ENCODE measurements around the gene UGT1A4.
"Not testable (repeated sequence)": the region's sequence is repeated elsewhere in the genome, so short reads cannot be mapped to it uniquely, and the experiment has no call there.

Gene UGT1A4

GRCh38 chr2:233751212-233752009 is 32.9 kb downstream of the UGT1A4 start:
- DNase-seq, result not testable (repeated sequence)

GRCh38 chr2:233754872-233755611 is 36.5 kb downstream of the UGT1A4 start:
- no peak for DNase-seq

DNA sequence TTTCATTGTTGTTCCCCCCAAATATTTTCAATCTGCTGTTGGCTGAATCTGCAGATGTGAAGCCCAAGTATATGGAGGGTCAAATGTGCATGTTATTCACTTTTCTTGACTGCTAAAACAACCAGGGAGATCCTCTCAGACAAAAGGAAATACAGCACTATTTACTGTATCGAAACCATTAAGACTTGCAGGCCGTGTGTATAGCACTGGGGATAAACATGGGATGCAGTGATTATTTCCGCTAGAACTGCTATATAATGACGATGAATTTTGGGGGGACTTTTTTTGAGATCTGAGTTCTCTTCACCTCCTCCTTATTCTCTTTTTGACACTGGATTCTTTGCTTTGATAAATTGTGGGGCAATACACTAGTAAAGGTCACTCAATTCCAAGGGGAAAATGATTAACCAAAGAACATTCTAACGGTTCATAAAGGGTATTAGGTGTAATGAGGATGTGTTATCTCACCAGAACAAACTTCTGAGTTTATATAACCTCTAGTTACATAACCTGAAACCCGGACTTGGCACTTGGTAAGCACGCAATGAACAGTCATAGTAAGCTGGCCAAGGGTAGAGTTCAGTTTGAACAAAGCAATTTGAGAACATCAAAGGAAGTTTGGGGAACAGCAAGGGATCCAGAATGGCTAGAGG is 38.0 kb downstream of the UGT1A4 start:
- DNase-seq, result no peak

DNA sequence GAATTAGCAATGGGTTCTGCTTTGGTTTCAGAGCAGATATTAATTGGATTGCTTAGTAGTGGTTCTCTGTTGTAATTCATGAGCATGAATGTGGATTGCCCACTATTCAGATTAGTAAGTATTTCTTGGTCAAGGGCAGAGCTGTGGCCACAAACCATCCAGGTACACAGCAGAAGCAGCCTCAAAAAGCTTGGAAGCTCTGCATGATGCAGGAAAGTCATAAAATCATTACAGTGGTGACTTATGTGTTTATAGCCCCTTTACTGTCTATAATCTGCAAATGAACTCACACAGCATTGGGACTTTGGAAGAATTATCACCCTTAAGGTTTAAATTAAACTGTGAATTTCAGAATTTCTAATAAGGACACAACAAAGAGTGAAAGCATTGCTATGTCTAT is 39.6 kb downstream of the UGT1A4 start:
- DNase-seq, result no peak

- no peak for DNase-seq
Observed at GRCh38 chr2:233758849-233759248, 40.3 kb downstream of the UGT1A4 start.

DNA sequence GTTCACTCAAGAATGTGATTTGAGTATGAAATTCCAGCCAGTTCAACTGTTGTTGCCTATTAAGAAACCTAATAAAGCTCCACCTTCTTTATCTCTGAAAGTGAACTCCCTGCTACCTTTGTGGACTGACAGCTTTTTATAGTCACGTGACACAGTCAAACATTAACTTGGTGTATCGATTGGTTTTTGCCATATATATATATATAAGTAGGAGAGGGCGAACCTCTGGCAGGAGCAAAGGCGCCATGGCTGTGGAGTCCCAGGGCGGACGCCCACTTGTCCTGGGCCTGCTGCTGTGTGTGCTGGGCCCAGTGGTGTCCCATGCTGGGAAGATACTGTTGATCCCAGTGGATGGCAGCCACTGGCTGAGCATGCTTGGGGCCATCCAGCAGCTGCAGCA is 41.5 kb downstream of the UGT1A4 start, which contains the start of gene UGT1A1:
UGT1A1 (plus strand) TSS at position 228 of the 400 bp plus-strand sequence; CDS start at position 246, 18 bp downstream.
- DNase-seq, result no peak

DNA sequence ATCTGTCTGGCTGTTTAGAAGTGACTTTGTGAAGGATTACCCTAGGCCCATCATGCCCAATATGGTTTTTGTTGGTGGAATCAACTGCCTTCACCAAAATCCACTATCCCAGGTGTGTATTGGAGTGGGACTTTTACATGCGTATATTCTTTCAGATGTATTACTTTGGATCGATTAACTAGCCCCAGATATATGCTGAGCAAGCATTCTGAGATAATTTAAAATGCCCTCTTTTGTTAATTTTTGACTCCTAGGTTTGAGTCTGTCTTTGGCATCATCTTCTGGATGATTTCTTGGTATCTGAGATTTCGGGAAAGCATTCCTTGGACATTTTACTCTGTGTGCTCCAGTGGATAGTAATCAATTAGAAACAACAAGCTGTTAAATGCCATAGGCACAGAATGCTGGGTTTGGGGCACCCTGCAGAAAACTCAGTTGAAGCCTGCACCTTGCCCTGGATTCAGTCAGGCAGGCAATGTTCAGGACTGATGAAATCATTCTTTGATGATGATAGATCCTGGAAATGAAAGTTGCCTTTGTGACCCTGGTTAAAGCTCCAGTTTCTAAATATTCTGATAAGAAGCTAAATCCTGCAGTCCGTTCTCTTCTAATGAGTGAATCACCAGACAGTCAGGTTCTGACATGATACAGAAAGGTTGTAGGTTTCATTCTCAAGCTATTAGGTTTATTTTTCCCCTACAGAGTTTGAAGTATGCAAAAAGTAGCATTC is 42.7 kb downstream of the UGT1A4 start:
- no peak for DNase-seq

- no peak for DNase-seq
Observed at GRCh38 chr2:233764264-233764663, 45.7 kb downstream of the UGT1A4 start.

- DNase-seq, result no peak
Observed at GRCh38 chr2:233764761-233765160, 46.2 kb downstream of the UGT1A4 start.

DNA sequence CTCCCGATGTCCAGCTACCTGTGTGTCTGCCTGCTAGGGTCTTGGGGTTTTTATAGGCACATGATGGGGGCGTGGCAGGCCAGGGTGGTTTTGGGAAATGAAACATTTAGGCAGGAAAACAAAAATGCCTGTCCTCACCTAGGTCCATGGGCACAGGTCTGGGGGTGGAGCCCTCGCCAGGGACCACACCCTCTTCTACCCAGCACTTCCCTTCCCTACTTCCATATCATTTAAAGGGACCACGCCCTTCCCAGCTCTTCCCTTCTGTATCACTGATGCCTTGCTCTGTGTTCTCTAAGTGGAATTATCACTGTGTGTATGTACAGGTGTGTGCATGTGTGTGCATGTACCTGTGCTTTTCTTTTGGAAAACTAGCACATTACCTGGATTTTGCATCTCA is 47.9 kb downstream of the UGT1A4 start:
- DNase-seq, result no peak

DNA sequence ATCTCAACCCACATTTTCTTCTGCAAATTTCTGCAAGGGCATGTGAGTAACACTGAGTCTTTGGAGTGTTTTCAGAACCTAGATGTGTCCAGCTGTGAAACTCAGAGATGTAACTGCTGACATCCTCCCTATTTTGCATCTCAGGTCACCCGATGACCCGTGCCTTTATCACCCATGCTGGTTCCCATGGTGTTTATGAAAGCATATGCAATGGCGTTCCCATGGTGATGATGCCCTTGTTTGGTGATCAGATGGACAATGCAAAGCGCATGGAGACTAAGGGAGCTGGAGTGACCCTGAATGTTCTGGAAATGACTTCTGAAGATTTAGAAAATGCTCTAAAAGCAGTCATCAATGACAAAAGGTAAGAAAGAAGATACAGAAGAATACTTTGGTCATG is 49.5 kb downstream of the UGT1A4 start:
- DNase-seq, result no peak

DNA sequence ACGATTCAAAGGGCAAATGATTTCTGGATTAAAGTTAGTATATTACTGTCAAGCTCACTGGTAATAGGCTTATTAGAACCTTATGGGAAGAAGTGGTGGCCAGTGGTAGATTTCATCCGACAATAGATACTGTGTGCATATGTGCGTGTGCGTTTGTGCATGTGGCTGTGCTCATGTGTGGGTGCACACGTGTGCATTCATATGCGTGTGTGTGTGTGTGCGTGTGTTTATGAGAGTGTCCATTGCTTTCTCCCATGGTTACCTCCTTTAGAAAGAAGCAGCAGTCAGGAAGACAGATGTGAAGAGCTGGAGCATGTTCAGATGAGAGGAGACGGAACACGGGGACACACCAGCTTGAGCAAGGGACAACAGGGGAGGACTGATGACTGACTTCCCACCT is 50.7 kb downstream of the UGT1A4 start:
- no peak for DNase-seq

DNA sequence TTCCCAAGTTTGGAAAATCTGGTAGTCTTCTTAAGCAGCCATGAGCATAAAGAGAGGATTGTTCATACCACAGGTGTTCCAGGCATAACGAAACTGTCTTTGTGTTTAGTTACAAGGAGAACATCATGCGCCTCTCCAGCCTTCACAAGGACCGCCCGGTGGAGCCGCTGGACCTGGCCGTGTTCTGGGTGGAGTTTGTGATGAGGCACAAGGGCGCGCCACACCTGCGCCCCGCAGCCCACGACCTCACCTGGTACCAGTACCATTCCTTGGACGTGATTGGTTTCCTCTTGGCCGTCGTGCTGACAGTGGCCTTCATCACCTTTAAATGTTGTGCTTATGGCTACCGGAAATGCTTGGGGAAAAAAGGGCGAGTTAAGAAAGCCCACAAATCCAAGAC is 53.6 kb downstream of the UGT1A4 start:
- no peak for DNase-seq

DNA sequence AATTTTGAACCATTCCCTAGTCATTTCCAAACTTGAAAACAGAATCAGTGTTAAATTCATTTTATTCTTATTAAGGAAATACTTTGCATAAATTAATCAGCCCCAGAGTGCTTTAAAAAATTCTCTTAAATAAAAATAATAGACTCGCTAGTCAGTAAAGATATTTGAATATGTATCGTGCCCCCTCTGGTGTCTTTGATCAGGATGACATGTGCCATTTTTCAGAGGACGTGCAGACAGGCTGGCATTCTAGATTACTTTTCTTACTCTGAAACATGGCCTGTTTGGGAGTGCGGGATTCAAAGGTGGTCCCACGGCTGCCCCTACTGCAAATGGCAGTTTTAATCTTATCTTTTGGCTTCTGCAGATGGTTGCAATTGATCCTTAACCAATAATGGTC is 54.0 kb downstream of the UGT1A4 start:
- DNase-seq, result no peak

GRCh38 chr2:233773854-233774253 is 55.3 kb downstream of the UGT1A4 start:
- DNase-seq, result no peak

DNA sequence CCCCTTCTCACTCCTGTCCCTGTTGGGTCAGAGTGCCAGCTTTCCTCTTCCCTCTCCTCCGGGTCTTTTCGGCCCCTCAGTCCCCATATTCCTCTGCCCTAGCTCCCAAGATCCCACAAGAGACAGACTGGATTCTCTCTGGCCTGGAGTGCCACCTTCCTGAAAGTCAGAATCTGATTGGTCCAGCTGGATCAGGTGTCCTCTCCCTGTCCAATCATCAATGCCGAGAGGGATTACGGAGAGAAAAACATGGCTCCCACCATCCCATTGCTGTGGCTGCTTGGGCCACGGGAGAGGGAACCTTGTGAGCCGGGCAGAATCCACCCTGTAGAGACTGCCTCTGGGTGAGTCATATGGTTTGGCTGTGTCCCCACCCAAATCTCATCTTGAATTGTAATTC is 56.9 kb downstream of the UGT1A4 start:
- no peak for DNase-seq

- no peak for DNase-seq
Observed at GRCh38 chr2:233778030-233778429, 59.5 kb downstream of the UGT1A4 start, which contains the start of gene MROH2A. Gene MROH2A, plus strand, starts transcription at chr2:233778330. Its CDS starts 1,029 bp downstream, at chr2:233779359.

DNA sequence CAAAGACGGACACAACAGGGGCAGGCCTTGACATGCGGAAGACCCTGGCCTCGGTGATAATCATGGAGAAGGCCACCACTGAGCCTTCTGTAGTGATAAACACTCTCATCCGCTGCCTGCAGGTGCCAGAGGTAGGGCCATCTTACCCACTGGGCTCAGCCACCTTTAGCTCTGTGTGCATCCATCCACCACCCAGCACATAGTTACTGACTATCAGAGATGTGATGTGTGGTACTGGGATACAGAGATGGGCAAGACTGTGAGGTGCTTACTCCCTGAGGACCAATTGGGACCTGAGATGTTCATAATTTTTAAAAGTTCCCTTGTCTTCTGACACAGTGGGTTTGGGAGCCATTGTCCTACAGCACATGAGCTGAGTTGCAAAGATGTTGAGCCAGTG is 61.2 kb downstream of the UGT1A4 start:
- DNase-seq, result no peak

GRCh38 chr2:233780771-233781170 is 62.2 kb downstream of the UGT1A4 start:
- no peak for DNase-seq

DNA sequence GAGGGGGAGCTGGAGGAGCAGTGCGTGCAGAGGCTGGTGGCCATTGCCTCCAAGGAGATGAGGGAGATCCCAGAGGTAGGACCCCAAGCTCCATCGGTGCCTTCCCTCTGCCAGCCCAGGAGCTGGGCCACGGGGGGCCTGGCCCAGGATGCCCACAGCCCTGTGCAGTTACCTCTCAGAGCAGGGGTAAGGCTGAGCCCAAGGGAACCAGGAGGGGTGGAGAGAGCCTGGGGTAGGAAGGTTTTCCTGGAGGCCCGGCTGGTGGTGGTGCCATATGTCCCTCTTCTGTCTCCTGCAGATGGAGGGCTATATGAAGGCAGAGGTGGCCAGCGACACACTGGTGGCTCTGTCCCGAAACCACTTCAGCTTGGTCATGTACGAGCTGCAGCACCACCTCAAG is 71.0 kb downstream of the UGT1A4 start:
- no peak for DNase-seq

GRCh38 chr2:233791151-233791882 is 72.8 kb downstream of the UGT1A4 start:
- DNase-seq, result no peak

DNA sequence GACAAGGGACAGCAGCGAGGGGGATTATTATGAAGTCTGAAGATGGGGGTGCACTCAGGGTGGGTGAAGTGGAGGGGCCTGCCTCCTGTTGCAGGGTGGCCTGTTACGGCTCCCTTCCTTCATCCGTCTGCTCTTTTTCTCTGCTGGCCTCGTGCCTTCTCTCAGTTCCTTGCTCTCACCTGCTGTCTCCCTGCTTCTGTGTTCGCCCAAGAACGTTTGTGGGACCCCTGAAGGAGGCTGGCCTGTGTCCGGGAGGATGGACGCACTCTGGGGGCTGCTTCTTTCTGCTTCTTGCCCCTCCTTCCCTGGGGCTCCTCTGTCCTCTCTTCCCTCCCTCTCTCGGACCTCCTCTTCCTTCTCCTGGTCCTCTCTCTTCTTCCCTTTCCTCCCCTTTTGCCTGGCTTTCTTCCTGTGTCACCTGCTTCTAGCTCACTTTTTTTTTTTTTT is 73.4 kb downstream of the UGT1A4 start:
- no peak for DNase-seq

Measured in stimulated activated CD8-positive, alpha-beta memory T cell treated with anti-CD3 and anti-CD28 coated beads, Interleukin-4, amount 100 ng/mL, for 48 hours (primary cell).